ENCODE data around the gene ANKH.
"Not testable (repeated sequence)": the region's sequence is repeated elsewhere in the genome, so short reads cannot be mapped to it uniquely, and the experiment has no call there.

- TF ChIP-seq GABPB1 (CRISPR knock-in tag; IDR thresholded peaks at IDR 0.05); CTCF (IDR thresholded peaks at IDR 0.05); MAX (CRISPR knock-in tag; IDR thresholded peaks at IDR 0.05); ZNF512 (CRISPR knock-in tag; IDR thresholded peaks at IDR 0.05; ENCODE audit: borderline replicate concordance); CREB1 (CRISPR knock-in tag; IDR thresholded peaks at IDR 0.05); USF1 (CRISPR knock-in tag; IDR thresholded peaks at IDR 0.05); EMX1 (CRISPR knock-in tag; IDR thresholded peaks at IDR 0.05); SMAD3 (CRISPR knock-in tag; IDR thresholded peaks at IDR 0.05; ENCODE audit: borderline replicate concordance); STAT6 (CRISPR knock-in tag; conservative IDR thresholded peaks at IDR 0.05; ENCODE audit: low read depth): not testable (repeated sequence)
Measured at GRCh38 chr5:14817762-14818136, 53.8 kb downstream of the ANKH start.
